GM21390 (cell line): ENCODE data around the gene PPFIA3.
A peak's percentile ranks its signal among the peaks of the same experiment; 100 is the strongest.
"Not testable (repeated sequence)": the region's sequence is repeated elsewhere in the genome, so short reads cannot be mapped to it uniquely, and the experiment has no call there.

Source experiments
- ATAC-seq: cut with Tn5 transposase; IDR thresholded peaks from one replicate; pipeline ENCODE4 v1.9.1; 2021; ENCODE audit not compliant: unreplicated experiment

Gene PPFIA3

DNA sequence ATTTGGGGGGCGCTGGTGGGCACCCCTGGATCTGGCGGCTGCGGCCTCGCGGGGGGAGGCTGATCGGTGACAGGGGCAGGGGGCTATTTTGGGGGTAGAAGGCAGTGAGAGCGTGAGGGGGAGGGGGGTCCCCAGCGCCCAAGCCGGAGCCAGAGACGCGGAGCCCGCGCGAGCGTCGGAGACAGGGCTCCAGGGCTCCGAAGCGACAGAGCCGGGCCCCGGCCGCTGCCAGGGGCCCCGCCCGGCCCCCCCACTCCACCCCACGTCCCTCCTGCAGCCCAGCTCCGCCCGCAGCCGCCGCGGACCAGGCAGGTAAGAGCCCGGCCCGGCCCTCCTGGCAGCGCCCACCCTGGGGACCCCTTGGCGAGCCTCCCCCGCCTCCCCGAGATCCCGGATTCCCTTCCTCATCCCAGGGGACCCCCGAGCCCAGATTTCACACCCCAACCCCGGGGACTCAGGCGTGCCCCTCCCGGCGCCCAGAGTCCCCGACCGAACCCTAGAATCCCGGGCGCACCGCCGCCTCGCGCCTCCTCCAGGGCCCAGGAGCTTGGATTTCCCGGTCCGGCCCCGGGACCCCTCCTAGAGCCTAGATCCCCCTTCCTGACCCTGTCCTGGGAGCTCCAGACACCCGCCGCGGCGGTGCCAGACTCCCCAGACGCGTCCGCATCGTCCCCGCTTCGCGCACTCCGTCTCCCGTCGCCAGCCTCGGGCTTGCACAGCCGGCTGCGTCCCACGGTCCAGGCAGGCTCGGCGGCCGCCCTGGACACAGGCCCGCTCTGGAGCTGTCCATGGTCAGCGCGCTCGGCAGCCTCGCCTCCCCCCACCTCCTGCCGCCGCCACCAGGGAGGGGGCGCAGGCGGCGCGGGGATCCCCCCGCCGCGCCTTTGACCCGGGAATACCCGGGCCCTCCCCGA lies at the start of gene PPFIA3:
Gene PPFIA3, plus strand, starts transcription at position 134 of the 914 bp plus-strand sequence. CDS start 8,330 bp downstream, outside the sequence.
- ATAC-seq = no peak

DNA sequence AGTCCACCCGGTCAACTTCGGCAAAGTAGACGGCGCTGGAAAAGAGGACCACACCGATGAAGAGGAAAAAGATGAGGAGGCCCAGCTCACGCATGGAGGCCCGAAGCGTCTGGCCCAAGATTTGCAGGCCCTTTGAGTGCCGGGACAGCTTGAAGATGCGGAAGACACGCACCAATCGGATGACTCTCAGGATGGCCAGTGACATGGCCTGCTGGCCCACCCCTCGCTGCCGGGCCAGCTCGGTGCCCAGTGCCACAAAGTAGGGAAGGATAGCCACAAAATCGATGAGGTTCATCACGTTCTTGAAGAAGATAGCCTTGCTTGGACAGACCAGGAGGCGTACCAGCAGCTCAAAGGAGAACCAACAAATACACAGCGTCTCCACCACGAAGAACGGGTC lies 48.9 kb upstream of the PPFIA3 start:
- no peak for ATAC-seq

DNA sequence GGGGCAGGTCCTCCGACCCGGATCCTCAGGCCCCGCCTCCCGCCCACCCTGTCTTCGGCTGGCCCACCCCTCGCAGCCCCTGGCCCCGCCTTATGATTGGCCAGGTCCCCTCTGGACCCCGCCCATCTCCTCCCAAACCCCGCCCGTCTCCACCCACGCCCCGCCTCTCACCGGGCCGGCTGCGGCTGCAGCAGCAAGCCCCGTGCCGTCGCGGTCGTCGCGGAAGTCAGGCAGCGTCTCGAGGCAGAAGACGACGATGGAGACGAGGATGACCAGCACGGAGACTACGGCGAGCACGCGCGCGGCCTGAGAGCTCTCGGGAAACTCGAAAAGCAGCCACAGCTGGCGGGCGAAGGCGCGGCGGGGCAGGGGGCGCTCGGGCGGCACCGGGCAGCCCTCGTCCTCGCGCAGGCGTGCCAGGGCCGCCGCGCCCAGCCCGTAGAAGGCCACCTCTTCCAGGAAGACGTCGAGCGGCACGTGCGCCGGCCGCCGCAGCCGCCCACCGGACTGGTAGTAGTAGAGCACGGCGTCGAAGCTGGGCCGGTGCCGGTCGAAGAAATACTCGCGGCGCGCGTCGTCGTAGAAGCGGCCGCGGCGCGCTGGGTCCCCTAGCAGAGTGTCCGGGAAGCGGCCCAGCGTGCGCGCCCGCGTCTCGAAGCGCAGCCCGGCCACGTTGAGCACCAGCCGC lies 47.3 kb upstream of the PPFIA3 start:
- no peak for ATAC-seq

DNA sequence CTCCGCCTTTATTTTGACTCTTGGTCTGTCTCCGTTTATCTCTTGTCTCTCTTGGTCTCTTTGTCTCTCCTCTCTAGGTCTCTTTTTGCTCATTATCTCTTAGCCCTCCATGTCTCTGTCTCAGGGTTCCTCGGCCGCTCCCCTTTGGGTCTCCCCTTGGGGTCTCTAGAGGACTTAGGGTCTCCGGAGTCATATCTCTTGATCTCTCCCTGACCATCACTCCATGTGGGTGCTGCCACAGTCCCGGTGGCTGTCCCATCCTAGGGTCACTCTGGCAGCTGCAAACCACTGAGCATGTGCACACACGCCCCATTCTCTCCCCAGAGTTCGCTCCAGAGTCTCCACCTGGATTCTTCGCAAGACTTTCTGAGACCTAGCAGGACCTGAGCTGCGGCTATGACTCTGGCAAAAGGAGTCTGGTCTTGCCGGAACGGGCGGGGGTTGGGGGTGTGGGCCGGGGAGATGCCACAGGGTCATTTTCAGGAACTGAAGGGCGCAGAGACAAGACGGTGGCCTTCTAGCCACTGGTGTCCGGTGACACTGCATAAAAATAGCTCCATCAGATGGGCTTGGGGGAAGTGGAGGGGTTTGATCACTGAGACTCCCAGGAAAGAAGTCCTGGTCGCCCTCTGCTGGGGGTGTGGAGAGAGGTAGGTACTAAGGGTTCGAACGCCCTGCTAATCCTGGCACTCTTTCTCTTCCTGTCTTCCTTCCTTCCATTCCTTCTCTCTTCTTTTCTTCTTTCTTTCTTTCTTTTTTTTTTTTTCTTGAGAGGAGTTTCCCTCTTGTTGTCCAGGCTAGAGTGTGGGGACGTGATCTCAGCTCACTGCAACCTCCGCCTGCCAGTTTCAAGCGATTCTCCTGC lies 45.6 kb upstream of the PPFIA3 start:
- no peak for ATAC-seq

DNA sequence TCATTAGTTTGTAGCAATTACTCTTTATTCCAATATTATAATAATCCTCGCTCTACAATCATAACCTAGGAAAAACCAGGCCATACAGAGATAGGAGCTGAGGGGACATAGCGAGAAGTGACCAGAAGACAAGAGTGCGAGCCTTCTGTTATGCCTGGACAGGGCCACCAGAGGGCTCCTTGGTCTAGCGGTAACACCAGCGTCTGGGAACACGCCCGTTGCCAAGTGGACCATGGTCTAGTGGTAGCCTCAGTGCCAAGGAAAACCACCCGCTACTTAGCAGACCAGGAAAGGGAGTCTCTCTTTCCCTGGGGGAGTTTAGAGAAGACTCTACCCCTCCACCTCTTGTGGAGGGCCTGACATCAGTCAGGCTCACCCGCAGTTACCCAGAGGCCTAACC lies 44.5 kb upstream of the PPFIA3 start:
- ATAC-seq = not testable (repeated sequence)

DNA sequence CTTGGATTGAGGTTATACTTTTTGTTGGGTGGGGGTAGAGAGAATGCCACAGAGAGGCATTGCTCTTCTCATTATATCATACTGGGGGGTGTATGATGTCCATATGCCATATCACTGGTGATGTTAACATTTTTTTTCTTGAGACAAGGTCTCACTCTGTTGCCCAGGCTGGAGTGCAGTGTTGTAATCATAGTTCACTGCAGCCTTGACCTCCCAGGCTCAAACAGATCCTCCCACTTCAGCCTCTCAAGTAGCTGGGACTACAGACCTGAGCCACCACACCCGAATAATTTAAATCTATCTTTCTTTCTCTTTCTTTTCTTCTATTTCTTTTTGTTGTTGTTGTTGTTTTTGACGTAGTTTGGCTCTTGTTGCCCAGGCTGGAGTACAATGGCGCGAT lies 39.0 kb upstream of the PPFIA3 start:
- ATAC-seq = no peak

DNA sequence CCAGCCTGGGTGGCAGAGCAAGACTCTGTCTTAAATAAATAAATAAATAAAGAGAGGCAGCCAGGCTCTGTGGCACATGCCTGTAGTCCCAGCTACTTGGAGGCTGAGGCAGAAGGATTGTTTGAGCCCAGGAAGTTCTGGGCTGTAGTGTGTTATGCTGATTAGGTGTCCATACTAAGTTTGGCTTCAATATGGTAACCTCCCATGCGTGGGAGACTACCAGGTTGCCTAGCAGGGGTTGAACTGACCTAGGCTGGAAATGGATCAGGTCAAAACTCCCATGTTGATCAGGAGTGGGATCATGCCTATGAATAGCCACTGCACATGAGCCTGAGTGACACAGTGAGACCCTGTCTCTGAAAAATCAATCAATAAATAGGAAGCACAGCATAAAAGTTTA lies 38.1 kb upstream of the PPFIA3 start:
- ATAC-seq = no peak

DNA sequence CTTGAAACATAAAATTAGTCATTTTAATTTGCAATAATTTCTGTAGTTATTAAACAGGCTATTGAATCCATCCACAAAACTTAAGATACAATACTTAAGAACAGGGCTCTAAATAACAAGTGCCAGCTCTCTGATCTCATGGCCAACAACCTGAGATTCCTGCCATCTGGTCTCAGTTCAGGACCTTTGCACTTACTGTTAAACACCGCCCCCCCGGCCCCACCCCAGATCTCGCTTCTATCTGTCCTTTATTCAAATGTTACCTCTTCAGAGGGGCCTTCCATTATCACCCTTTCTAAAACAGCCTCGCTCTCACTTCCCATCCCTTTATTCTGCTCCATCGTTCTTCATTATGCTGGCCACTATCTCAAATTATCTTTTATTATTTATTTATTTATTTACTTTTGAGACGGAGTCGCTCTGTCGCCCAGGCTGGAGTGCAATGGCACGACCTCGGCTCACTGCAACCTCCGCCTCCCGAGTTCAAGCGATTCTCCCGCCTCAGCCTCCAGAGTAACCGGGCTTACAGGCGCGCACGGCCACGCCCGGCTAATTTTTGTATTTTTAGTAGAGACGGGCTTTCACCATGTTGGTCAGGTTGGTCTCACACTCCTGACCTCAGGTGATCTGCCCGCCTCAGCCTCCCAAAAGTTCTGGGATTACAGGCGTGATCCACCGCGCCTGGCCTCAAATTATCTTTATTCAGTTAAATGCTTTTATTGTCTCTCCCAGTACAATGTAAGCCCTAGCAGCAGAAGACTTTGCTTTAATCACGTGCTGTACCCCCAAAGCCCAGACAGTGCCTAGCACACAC lies 34.9 kb upstream of the PPFIA3 start:
- ATAC-seq = no peak

DNA sequence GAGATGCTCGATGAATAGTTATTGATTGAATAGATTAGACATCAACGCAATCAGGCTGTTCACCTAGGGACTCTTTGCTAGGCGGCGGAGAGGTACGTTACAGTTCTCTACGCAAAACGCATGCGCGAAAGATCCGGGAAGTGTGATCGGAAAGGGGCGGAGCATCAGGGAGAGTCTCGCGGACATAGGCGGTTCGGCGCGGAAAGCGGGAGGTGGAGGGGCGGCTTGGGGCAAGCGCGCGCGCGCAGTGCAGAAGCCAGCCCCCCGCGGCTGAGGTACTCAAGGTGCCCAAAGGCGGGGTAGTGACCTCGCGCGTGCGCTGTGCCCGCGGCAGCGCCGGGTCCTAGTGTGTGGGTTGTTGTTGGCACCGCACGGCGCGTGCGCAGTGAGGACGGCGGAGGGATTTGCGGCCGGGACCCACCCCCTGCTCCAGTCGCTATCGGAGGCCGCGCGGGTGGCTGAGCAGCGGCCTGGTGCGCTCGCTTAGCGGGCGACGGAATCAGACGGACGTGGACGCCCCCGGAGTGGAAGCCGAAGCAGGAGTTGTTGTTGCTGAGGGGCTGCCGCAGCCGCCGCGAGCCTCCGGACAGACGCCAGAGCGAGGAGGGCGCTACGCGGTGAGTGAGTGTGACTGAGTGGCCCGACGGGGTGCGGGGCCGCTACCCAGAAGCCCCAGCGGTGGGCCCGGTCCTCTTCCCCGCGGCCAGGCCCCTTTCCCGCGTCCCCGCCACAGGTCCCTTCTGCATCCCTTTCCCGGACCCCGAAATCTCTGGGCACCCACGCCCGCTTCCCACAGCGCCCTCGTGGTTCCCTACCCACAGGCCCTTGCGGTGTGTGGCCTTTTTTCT lies 34.1 kb upstream of the PPFIA3 start, which contains the start of gene SNRNP70:
Gene SNRNP70, plus strand, starts transcription at position 432 of the 848 bp plus-strand sequence. CDS start 964 bp downstream, outside the sequence.
- ATAC-seq = peak; percentile 76

DNA sequence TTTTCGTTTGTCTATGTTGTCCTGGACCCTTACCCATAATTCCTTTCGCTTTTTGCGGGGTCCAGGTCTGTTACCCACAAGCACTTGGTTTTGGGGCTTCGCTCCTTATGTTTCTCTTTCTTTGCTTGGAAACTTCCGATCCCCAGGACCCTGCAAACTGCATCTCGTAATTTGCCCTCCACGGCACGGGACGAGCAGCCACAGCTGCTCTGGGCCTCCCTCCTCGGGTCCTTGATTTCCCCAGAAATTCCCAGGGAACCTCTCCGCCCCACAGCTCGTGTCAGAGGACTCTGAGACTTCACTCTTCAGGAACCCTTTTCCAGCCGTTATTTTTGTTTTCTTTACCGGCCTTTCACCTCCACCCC lies 33.5 kb upstream of the PPFIA3 start:
- no peak for ATAC-seq

DNA sequence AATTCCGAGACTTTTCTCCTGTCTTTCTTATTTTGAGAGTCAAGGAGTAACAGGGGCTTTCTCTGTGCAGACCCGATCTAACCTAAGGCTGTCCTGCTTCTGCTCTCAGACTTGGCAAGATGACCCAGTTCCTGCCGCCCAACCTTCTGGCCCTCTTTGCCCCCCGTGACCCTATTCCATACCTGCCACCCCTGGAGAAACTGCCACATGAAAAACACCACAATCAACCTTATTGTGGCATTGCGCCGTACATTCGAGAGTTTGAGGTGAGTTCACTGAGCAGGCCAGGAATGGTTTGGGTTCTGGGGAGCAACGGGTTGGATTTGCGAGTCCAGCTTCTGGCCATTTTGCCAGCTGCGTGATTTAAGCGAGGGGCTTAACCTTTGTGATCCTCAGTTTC lies 33.0 kb upstream of the PPFIA3 start:
- no peak for ATAC-seq

DNA sequence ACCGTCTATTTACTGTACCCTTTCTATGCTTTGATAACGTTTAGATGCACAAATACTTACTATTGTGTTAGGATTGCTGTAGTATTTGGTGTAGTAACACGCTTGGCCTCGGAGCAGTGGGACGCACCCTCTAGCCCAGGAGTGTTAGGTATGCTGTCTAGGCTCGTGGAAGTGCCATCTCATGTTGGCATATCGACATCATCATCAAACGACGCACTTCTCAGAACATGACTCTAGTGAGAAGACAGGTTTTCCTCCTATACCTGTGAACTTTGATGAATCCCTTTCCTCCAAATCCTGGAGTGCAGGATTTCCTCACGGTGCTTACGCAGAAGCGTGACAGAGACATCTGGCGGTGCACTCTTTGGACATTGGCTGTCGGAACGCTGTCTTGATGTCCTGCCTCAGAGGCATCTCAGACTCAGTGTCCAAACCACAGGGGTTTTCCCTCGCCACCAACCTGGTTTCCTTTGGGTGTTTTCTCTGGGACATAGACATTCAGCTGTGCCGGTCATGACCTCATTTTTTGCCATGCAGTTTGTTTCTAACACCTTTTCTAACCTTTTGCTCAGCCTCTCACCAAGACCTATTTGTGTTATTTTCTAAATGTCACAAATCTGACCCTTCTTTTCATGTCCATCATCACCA lies 27.8 kb upstream of the PPFIA3 start:
- no peak for ATAC-seq

DNA sequence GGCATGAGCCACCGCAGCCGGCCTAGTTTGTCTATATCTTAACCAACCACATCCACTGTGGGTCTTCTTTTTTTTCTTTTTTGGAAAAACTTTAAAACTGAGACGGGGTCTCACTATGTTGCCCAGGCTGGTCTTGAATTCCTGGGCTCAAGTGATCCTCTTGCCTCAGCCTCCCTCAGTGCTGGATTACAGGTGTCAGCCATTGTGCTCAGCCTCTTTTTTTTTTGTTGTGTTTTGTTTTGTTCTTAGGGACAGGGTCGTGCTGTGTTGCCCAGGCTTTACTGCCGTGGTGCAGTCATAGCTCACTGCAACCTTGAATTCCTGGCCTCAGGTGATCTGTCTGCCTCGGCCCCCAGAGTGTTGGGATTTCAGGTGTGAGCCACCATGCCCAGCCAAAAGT lies 26.7 kb upstream of the PPFIA3 start:
- ATAC-seq = no peak

DNA sequence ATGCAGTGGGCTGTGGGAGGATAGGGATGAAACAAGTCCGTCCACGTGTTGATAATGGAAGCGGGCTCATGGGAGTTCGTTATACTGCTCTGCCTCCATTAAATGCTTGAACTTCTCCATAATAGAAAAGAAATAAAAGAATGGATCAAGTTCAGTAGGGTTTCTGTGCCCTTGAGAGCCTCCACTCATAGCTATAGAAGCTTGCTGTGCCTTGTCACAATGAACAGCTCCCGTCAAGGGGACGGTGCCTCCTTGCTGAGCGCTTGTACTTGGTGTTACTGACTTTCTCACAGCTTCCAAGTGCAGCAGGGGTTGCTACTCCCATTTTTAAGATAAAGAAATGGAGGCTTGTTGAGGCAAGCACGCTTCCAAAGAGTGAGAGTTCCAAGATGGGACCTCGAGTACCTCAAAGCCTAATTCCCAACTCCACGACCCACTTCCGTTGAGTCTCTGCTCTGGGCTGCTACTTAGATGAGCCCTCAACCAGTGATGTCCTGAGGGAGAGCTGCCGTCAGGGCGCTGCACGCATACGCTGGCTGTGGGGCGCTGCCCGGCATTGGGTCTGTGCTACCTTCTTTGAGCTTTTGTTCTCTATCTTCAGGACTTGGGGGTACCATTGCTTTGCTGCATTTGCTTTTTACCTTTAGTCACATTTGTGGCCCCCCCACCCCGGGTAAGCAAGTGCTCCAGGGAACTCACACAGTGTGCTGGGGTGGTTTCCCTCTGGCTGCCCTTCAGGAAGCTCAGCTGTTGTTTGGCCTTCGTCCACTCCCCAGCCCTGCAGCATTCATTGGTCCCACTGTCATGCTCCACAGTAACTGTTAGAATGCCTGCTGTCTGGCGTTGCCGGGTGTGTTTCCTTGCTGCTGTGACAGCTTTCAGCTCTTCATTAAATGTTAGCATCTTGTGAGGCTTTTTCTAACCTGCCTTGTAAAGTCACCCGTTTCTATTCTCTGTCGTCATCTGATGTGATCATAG lies 24.6 kb upstream of the PPFIA3 start:
- ATAC-seq = no peak

DNA sequence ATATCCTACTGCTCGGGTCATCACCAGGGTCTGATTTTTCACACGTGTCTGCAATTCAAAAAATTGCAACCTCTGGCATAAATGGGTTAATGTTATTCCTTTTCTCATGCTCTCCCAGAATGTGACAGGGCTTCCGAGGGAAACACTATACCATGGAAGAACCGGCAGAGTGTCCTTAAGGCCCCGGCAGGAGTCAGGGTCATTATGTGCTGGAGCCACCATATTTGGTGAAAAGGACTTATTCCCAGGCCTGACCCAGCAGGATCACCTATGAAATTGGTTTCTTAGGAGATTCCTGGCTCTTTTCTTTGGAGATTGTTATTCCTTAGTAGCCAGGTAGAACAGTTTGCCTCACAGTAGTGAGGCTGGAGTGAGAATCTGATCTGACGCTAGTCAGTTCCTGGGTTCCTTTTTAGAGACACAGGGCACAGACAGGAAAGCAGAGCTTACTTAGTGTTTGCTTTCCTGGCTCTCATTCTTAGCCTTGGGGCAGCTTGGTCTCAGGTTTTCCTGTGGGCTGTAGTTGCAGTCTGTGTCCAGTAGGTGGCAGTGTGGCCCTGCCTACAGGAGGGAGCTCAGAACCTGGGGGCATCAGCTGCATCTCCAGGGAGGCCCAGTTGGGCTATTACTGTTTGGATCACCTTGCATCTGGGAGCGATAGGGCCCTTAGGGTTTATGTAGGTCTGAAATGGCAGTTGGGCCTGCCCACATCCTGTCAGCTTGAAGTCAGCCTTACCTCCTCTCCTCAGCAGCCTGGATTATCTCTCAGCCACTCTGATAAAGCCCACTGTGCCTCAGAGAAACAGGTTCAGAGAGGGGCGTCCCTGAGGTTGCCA lies 21.7 kb upstream of the PPFIA3 start:
- ATAC-seq = no peak

DNA sequence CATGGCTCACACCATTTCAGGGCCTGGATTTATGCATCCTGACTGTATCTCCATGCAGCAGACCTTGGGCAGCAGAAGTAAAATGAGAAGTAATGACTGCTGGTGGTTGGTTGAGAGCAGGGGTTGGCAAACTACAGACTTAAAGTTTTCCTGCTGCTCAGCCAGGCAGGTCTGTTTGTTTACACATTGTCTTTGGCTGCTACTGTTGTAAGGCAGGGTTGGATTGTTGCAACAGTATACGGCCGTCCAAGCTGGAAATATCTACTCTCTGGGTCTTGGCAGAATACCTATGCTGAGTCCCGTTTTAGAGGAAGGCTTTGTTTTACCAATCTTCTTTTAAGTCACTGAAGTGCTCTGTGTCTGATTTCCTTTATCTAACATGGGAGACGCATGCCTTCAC lies 20.5 kb upstream of the PPFIA3 start:
- no peak for ATAC-seq

DNA sequence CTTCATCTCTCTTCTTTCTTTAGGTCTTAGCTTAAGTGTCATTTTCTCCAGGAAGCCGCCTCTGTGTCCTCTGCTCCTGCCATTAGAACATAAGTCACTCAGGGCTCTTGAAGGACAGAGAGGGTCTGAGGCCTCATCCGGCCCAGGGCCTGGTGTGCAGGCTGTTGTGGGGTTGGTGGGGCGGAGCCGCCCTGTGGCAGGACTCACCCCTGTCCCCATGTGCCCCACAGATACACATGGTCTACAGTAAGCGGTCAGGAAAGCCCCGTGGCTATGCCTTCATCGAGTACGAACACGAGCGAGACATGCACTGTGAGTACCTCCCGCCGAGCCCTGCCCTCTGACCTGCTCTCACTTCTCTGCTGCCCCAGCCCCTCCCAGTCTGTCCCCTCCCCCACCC lies 18.2 kb upstream of the PPFIA3 start:
- no peak for ATAC-seq
